Omental fat pad (tissue), 4 donors: Measurements from ENCODE around the gene CARD8. TPM values are rescaled to one million over a fixed set of nuclear protein-coding genes. Genes with fewer than 3 reads are reported as not detected.
"Not testable (repeated sequence)": the region's sequence is repeated elsewhere in the genome, so short reads cannot be mapped to it uniquely, and the experiment has no call there.

Experiments used
- ATAC-seq: fragments of 150-250 bp; one replicate; pipeline ENCODE4 v1.9.1; 2016; ENCODE audit warnings: mild to moderate bottlenecking, moderate library complexity; ENCODE audit not compliant: low FRiP score
- DNase-seq: peaks from one replicate; pipeline ENCODE4 v3.0.0-alpha.2; 2019; ENCODE audit warnings: low spot score
- CTCF ChIP-seq, 3 donors: fragments of 450-650 bp; IDR thresholded peaks; one replicate each; pipeline ENCODE4 v1.5.1; 2016 to 2017; ENCODE audit warnings: antibody characterized with exemption in 3 of 3, mild to moderate bottlenecking in 3 of 3, moderate library complexity in 2 of 3
- total RNA-seq, 4 donors: library from RNA; depleted of rRNA; stranded (reverse); fragments of >200 nt; gene quantifications; one replicate each; pipeline ENCODE4 v1.1.0, GENCODE V29; 2016

CARD8 gene
- total RNA-seq, 4 donors from 2014 or later: 28.3 to 144 (median 46.6) TPM

GRCh38 chr19:48237057-48237456 lies 18.7 kb downstream of the CARD8 start:
- TF ChIP-seq CTCF (IDR thresholded peaks at IDR 0.05): no peak
- no peak for ATAC-seq
- DNase-seq: no peak

- ATAC-seq: no peak
- TF ChIP-seq CTCF (IDR thresholded peaks at IDR 0.05): no peak
- DNase-seq: no peak
Measured at GRCh38 chr19:48230555-48231129, 25.1 kb downstream of the CARD8 start.

GRCh38 chr19:48221628-48222027 lies 34.1 kb downstream of the CARD8 start:
- no peak for DNase-seq
- no peak for ATAC-seq
- no peak for TF ChIP-seq CTCF (IDR thresholded peaks at IDR 0.05)

GRCh38 chr19:48220784-48221183 lies 34.9 kb downstream of the CARD8 start:
- not testable (repeated sequence) for DNase-seq, ATAC-seq

GRCh38 chr19:48218997-48219396 lies 36.7 kb downstream of the CARD8 start:
- no peak for TF ChIP-seq CTCF (IDR thresholded peaks at IDR 0.05)
- no peak for ATAC-seq
- no peak for DNase-seq

- DNase-seq: no peak
- ATAC-seq: no peak
- TF ChIP-seq CTCF (IDR thresholded peaks at IDR 0.05): no peak
Measured at GRCh38 chr19:48216933-48217332, 38.8 kb downstream of the CARD8 start.

- ATAC-seq (no peak), DNase-seq (no peak)
- no peak for TF ChIP-seq CTCF (IDR thresholded peaks at IDR 0.05)
Measured at GRCh38 chr19:48213959-48214358, 41.8 kb downstream of the CARD8 start.

- DNase-seq (no peak), ATAC-seq (no peak)
- no peak for TF ChIP-seq CTCF (IDR thresholded peaks at IDR 0.05)
Measured at GRCh38 chr19:48210005-48210404, 45.7 kb downstream of the CARD8 start.
